ENCODE results near the gene ZNF793. TPM values are rescaled to one million over a fixed set of nuclear protein-coding genes. Genes with fewer than 3 reads are reported as not detected.

The ZNF793 gene
- total and polyA plus RNA-seq, 3 donors from 2014 or later = 7.3 to 33.5 (median 25.6) TPM

- TF ChIP-seq CTCF (IDR thresholded peaks at IDR 0.05) = no peak
- TF ChIP-seq POLR2A (IDR thresholded peaks at IDR 0.05) = no peak
- no peaks in the 10 kb centered on the region for H3K27me3 ChIP-seq
- no peak for DNase-seq
- 91 to 95% methylated on average over 3 of the region's 3 CpGs for WGBS, 2 donors
- intact Hi-C loops (cut with DNase I; ENCODE audit: low total_unique reads) = no loop called here
- H3K27ac ChIP-seq = no peak overlapping the region
- no peaks in the 10 kb centered on the region for H3K36me3 ChIP-seq (ENCODE audit: low read depth, missing control alignments)
- no peaks in the 10 kb centered on the region for H3K4me1 ChIP-seq
- no peak overlapping the region for H3K4me3 ChIP-seq
- H3K9me3 ChIP-seq = no peaks in the 10 kb centered on the region
Measured at GRCh38 chr19:37563518-37563917, 56.8 kb downstream of the ZNF793 start.

- TF ChIP-seq CTCF (IDR thresholded peaks at IDR 0.05) (no peak), POLR2A (IDR thresholded peaks at IDR 0.05) (no peak)
- Histone ChIP-seq H3K27me3 (no peaks in the 10 kb centered on the region), H3K27ac (no peak overlapping the region), H3K36me3 (ENCODE audit: low read depth, missing control alignments) (no peaks in the 10 kb centered on the region), H3K4me1 (no peaks in the 10 kb centered on the region), H3K4me3 (no peak overlapping the region), H3K9me3 (no peaks in the 10 kb centered on the region)
- no peak for DNase-seq
- whole genome bisulfite sequencing, 2 donors = 94 to 96% methylated on average over 7 of the region's 7 CpGs
- intact Hi-C loops (cut with DNase I; ENCODE audit: low total_unique reads) = no loop called here
Measured at GRCh38 chr19:37564624-37565369, 58.1 kb downstream of the ZNF793 start.

- DNase-seq = no peak
- Histone ChIP-seq H3K4me3 (no peak overlapping the region), H3K27me3 (no peaks in the 10 kb centered on the region), H3K36me3 (ENCODE audit: low read depth, missing control alignments) (no peaks in the 10 kb centered on the region), H3K4me1 (no peaks in the 10 kb centered on the region), H3K27ac (no peak overlapping the region), H3K9me3 (no peaks in the 10 kb centered on the region)
- intact Hi-C loops (cut with DNase I; ENCODE audit: low total_unique reads) = no loop called here
- TF ChIP-seq CTCF (IDR thresholded peaks at IDR 0.05) = no peak
- no peak for TF ChIP-seq POLR2A (IDR thresholded peaks at IDR 0.05)
Measured at GRCh38 chr19:37565370-37565669, 58.6 kb downstream of the ZNF793 start.

- Histone ChIP-seq H3K27me3 (no peaks in the 10 kb centered on the region), H3K4me1 (no peaks in the 10 kb centered on the region), H3K4me3 (no peak overlapping the region), H3K36me3 (ENCODE audit: low read depth, missing control alignments) (no peaks in the 10 kb centered on the region), H3K9me3 (no peaks in the 10 kb centered on the region), H3K27ac (no peak overlapping the region)
- no peak for DNase-seq
- TF ChIP-seq CTCF (IDR thresholded peaks at IDR 0.05) (no peak), POLR2A (IDR thresholded peaks at IDR 0.05) (no peak)
- intact Hi-C loops (cut with DNase I; ENCODE audit: low total_unique reads) = no loop called here
Measured at GRCh38 chr19:37572203-37572602, 65.5 kb downstream of the ZNF793 start.

GRCh38 chr19:37583340-37583739 is 76.6 kb downstream of the ZNF793 start:
- H3K9me3 ChIP-seq = no peaks in the 10 kb centered on the region
- no peak overlapping the region for H3K27ac ChIP-seq
- no peak overlapping the region for H3K4me3 ChIP-seq
- TF ChIP-seq CTCF (IDR thresholded peaks at IDR 0.05) (no peak), POLR2A (IDR thresholded peaks at IDR 0.05) (no peak)
- WGBS, 2 donors = 64 to 67% methylated on average over 2 of the region's 2 CpGs
- no peaks in the 10 kb centered on the region for H3K36me3 ChIP-seq (ENCODE audit: low read depth, missing control alignments)
- no peaks in the 10 kb centered on the region for H3K4me1 ChIP-seq
- DNase-seq = no peak
- intact Hi-C loops (cut with DNase I; ENCODE audit: low total_unique reads) = no loop called here
- H3K27me3 ChIP-seq = no peaks in the 10 kb centered on the region
